ENCODE data around the gene MYO3B.

DNA sequence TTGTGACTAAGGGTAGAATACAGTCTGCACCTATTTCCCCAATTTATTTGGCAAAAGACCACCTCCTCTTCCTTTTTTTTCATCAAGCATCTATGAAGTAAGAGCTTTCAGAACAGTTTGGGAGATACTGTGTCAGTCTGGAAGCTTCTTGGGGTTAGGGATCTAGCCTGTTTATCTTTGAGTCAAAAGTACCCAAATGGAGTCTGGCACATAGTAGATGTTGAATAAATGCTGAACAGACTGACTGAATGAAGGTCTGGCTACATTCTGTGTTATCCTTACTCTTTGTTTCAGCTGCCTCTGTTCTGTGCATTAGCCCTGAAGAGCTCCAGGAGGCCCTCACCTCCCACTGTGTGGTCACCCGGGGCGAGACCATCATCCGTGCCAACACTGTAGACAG is 223.2 kb downstream of the MYO3B start:
- TF ChIP-seq, protein P1, sequence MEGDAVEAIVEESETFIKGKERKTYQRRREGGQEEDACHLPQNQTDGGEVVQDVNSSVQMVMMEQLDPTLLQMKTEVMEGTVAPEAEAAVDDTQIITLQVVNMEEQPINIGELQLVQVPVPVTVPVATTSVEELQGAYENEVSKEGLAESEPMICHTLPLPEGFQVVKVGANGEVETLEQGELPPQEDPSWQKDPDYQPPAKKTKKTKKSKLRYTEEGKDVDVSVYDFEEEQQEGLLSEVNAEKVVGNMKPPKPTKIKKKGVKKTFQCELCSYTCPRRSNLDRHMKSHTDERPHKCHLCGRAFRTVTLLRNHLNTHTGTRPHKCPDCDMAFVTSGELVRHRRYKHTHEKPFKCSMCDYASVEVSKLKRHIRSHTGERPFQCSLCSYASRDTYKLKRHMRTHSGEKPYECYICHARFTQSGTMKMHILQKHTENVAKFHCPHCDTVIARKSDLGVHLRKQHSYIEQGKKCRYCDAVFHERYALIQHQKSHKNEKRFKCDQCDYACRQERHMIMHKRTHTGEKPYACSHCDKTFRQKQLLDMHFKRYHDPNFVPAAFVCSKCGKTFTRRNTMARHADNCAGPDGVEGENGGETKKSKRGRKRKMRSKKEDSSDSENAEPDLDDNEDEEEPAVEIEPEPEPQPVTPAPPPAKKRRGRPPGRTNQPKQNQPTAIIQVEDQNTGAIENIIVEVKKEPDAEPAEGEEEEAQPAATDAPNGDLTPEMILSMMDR (conservative IDR thresholded peaks at IDR 0.05) = no peak
- TF ChIP-seq ZFX (IDR thresholded peaks at IDR 0.05) = no peak
